ENCODE results near the gene CCKAR. TPM values are rescaled to one million over a fixed set of nuclear protein-coding genes. Genes with fewer than 3 reads are reported as not detected.

Gene CCKAR
- total and polyA plus RNA-seq, 2 experiments from 2014 or later: not detected

DNA sequence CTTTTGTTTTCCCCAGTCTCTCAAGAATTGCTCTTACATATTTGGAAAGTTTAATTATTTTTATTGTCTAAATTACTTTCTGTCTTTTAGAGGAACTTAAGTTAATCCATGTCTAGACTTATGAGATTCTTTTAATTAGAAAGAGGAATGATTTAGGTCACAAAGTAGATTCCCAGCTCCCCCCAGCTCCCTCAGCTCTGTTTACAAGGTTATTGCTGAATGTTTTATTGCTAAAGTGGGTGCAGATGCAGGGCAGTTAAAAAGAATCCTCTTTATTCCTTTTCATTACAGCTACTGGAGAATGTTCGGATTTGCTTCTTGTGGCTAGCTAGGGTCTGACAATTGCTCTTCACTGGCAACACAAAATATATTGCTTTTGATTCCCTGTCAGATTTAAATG, 33.7 kb upstream of the CCKAR start:
- H3K4me3 Mint-ChIP-seq: no peak overlapping the region
- H3K27ac Mint-ChIP-seq: no peak overlapping the region
- Histone ChIP-seq H4K20me1 (replicated peaks; ENCODE audit: insufficient read depth) (no peaks in the 10 kb centered on the region), H3K4me3 (no peak overlapping the region), H3K4me1 (ENCODE audit: insufficient read depth) (no peaks in the 10 kb centered on the region), H3K27me3 (ENCODE audit: insufficient read depth) (no peaks in the 10 kb centered on the region), H2AFZ (no peak overlapping the region), H3K4me2 (no peak overlapping the region), H3K27ac (ENCODE audit: low read depth) (no peak overlapping the region), H3K36me3 (ENCODE audit: insufficient read depth) (no peaks in the 10 kb centered on the region), H3K9me2 (ENCODE audit: insufficient read depth) (0 out of 2 replicates have a peak, but pooled peaks cover 4% of the 10 kb centered on the region), H3K79me2 (replicated peaks; ENCODE audit: insufficient read depth) (no peaks in the 10 kb centered on the region), H3F3A (replicated peaks; ENCODE audit: low read depth) (no peaks in the 10 kb centered on the region)
- TF ChIP-seq EZH2 (IDR thresholded peaks at IDR 0.05; ENCODE audit: low read depth, unreplicated experiment): no peak
- TF ChIP-seq STAT1 (IDR thresholded peaks at IDR 0.05; ENCODE audit: unreplicated experiment): no peak
- TF ChIP-seq NANOG (IDR thresholded peaks at IDR 0.05; ENCODE audit: borderline replicate concordance): no peak
- TF ChIP-seq EZH2phosphoT487 (IDR thresholded peaks at IDR 0.05; ENCODE audit: unreplicated experiment): no peak
- no peak for TF ChIP-seq ZNF114 (CRISPR knock-in tag; IDR thresholded peaks at IDR 0.05)
- TF ChIP-seq ZNF331 (CRISPR knock-in tag; IDR thresholded peaks at IDR 0.05; ENCODE audit: low read depth): no peak
- no peak for TF ChIP-seq CREB1 (CRISPR knock-in tag; IDR thresholded peaks at IDR 0.05; ENCODE audit: low read depth)
- TF ChIP-seq POLR2AphosphoS5 (IDR thresholded peaks at IDR 0.05; ENCODE audit: low read depth): no peak
- TF ChIP-seq JUNB (IDR thresholded peaks at IDR 0.05; ENCODE audit: unreplicated experiment): no peak
- TF ChIP-seq, protein P1, sequence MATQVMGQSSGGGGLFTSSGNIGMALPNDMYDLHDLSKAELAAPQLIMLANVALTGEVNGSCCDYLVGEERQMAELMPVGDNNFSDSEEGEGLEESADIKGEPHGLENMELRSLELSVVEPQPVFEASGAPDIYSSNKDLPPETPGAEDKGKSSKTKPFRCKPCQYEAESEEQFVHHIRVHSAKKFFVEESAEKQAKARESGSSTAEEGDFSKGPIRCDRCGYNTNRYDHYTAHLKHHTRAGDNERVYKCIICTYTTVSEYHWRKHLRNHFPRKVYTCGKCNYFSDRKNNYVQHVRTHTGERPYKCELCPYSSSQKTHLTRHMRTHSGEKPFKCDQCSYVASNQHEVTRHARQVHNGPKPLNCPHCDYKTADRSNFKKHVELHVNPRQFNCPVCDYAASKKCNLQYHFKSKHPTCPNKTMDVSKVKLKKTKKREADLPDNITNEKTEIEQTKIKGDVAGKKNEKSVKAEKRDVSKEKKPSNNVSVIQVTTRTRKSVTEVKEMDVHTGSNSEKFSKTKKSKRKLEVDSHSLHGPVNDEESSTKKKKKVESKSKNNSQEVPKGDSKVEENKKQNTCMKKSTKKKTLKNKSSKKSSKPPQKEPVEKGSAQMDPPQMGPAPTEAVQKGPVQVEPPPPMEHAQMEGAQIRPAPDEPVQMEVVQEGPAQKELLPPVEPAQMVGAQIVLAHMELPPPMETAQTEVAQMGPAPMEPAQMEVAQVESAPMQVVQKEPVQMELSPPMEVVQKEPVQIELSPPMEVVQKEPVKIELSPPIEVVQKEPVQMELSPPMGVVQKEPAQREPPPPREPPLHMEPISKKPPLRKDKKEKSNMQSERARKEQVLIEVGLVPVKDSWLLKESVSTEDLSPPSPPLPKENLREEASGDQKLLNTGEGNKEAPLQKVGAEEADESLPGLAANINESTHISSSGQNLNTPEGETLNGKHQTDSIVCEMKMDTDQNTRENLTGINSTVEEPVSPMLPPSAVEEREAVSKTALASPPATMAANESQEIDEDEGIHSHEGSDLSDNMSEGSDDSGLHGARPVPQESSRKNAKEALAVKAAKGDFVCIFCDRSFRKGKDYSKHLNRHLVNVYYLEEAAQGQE (IDR thresholded peaks at IDR 0.05; ENCODE audit: unreplicated experiment): no peak
- TF ChIP-seq, protein P2, sequence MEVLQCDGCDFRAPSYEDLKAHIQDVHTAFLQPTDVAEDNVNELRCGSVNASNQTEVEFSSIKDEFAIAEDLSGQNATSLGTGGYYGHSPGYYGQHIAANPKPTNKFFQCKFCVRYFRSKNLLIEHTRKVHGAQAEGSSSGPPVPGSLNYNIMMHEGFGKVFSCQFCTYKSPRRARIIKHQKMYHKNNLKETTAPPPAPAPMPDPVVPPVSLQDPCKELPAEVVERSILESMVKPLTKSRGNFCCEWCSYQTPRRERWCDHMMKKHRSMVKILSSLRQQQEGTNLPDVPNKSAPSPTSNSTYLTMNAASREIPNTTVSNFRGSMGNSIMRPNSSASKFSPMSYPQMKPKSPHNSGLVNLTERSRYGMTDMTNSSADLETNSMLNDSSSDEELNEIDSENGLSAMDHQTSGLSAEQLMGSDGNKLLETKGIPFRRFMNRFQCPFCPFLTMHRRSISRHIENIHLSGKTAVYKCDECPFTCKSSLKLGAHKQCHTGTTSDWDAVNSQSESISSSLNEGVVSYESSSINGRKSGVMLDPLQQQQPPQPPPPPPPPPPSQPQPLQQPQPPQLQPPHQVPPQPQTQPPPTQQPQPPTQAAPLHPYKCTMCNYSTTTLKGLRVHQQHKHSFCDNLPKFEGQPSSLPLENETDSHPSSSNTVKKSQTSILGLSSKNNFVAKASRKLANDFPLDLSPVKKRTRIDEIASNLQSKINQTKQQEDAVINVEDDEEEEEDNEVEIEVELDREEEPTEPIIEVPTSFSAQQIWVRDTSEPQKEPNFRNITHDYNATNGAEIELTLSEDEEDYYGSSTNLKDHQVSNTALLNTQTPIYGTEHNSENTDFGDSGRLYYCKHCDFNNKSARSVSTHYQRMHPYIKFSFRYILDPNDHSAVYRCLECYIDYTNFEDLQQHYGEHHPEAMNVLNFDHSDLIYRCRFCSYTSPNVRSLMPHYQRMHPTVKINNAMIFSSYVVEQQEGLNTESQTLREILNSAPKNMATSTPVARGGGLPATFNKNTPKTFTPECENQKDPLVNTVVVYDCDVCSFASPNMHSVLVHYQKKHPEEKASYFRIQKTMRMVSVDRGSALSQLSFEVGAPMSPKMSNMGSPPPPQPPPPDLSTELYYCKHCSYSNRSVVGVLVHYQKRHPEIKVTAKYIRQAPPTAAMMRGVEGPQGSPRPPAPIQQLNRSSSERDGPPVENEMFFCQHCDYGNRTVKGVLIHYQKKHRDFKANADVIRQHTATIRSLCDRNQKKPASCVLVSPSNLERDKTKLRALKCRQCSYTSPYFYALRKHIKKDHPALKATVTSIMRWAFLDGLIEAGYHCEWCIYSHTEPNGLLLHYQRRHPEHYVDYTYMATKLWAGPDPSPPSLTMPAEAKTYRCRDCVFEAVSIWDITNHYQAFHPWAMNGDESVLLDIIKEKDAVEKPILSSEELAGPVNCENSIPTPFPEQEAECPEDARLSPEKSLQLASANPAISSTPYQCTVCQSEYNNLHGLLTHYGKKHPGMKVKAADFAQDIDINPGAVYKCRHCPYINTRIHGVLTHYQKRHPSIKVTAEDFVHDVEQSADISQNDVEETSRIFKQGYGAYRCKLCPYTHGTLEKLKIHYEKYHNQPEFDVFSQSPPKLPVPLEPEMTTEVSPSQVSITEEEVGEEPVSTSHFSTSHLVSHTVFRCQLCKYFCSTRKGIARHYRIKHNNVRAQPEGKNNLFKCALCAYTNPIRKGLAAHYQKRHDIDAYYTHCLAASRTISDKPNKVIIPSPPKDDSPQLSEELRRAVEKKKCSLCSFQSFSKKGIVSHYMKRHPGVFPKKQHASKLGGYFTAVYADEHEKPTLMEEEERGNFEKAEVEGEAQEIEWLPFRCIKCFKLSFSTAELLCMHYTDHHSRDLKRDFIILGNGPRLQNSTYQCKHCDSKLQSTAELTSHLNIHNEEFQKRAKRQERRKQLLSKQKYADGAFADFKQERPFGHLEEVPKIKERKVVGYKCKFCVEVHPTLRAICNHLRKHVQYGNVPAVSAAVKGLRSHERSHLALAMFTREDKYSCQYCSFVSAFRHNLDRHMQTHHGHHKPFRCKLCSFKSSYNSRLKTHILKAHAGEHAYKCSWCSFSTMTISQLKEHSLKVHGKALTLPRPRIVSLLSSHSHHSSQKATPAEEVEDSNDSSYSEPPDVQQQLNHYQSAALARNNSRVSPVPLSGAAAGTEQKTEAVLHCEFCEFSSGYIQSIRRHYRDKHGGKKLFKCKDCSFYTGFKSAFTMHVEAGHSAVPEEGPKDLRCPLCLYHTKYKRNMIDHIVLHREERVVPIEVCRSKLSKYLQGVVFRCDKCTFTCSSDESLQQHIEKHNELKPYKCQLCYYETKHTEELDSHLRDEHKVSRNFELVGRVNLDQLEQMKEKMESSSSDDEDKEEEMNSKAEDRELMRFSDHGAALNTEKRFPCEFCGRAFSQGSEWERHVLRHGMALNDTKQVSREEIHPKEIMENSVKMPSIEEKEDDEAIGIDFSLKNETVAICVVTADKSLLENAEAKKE (CRISPR knock-in tag; IDR thresholded peaks at IDR 0.05): no peak
- TF ChIP-seq, protein P3, sequence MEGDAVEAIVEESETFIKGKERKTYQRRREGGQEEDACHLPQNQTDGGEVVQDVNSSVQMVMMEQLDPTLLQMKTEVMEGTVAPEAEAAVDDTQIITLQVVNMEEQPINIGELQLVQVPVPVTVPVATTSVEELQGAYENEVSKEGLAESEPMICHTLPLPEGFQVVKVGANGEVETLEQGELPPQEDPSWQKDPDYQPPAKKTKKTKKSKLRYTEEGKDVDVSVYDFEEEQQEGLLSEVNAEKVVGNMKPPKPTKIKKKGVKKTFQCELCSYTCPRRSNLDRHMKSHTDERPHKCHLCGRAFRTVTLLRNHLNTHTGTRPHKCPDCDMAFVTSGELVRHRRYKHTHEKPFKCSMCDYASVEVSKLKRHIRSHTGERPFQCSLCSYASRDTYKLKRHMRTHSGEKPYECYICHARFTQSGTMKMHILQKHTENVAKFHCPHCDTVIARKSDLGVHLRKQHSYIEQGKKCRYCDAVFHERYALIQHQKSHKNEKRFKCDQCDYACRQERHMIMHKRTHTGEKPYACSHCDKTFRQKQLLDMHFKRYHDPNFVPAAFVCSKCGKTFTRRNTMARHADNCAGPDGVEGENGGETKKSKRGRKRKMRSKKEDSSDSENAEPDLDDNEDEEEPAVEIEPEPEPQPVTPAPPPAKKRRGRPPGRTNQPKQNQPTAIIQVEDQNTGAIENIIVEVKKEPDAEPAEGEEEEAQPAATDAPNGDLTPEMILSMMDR (conservative IDR thresholded peaks at IDR 0.05; ENCODE audit: low read depth in 2 of 2): no peak
- TF ChIP-seq, protein P4, sequence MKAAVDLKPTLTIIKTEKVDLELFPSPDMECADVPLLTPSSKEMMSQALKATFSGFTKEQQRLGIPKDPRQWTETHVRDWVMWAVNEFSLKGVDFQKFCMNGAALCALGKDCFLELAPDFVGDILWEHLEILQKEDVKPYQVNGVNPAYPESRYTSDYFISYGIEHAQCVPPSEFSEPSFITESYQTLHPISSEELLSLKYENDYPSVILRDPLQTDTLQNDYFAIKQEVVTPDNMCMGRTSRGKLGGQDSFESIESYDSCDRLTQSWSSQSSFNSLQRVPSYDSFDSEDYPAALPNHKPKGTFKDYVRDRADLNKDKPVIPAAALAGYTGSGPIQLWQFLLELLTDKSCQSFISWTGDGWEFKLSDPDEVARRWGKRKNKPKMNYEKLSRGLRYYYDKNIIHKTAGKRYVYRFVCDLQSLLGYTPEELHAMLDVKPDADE (IDR thresholded peaks at IDR 0.05): no peak
- peaks cover 3% of the 10 kb centered on the region; the same call in 2 of the 3 replicates for H3K4me1 Mint-ChIP-seq
- H3K36me3 Mint-ChIP-seq (ENCODE audit: low read depth): no peaks in the 10 kb centered on the region
- DNase-seq (ENCODE audit: low spot score) (no peak), ATAC-seq (no peak)
- no peaks in the 10 kb centered on the region for H3K9me3 Mint-ChIP-seq
- H3K27me3 Mint-ChIP-seq (ENCODE audit: insufficient read depth, low read depth, poor library complexity): no peaks in the 10 kb centered on the region
